Fibroblast of mammary gland (primary cell): ENCODE data around the gene BMAL2.

ENCODE experiments used
- DNase-seq: peaks from one replicate; pipeline ENCODE4 v3.0.0-alpha.2; 2010; ENCODE audit warnings: low read depth
- H3K4me3 ChIP-seq: 2 replicates; pipeline ENCODE4 v1.5.1; 2011; ENCODE audit warnings: low read depth, mild to moderate bottlenecking, low read length, moderate library complexity; ENCODE audit not compliant: control insufficient read depth
- CTCF ChIP-seq: conservative IDR thresholded peaks from 2 replicates; pipeline ENCODE4 v1.5.1; 2011; ENCODE audit warnings: low read depth, low read length, inconsistent platforms; ENCODE audit not compliant: control insufficient read depth, insufficient read depth

The BMAL2 gene

GRCh38 chr12:27290501-27291168 lies 42.0 kb upstream of the BMAL2 start:
- no peak for DNase-seq
- no peak overlapping the region for H3K4me3 ChIP-seq
- TF ChIP-seq CTCF: no peak

GRCh38 chr12:27291862-27292261 lies 40.8 kb upstream of the BMAL2 start:
- no peak for DNase-seq
- H3K4me3 ChIP-seq: no peak overlapping the region
- no peak for TF ChIP-seq CTCF

- no peak for TF ChIP-seq CTCF
- H3K4me3 ChIP-seq: no peak overlapping the region
- no peak for DNase-seq
Measured at GRCh38 chr12:27292718-27293117, 39.9 kb upstream of the BMAL2 start.

GRCh38 chr12:27293463-27293862 lies 39.2 kb upstream of the BMAL2 start:
- peak; percentile 20 for DNase-seq
- H3K4me3 ChIP-seq: no peak overlapping the region
- TF ChIP-seq CTCF: no peak

- no peak for DNase-seq
- no peak for TF ChIP-seq CTCF
- no peak overlapping the region for H3K4me3 ChIP-seq
Measured at GRCh38 chr12:27296674-27297073, 36.0 kb upstream of the BMAL2 start.

GRCh38 chr12:27297566-27297965 lies 35.1 kb upstream of the BMAL2 start:
- no peak overlapping the region for H3K4me3 ChIP-seq
- TF ChIP-seq CTCF: no peak
- DNase-seq: peak; percentile 26

- no peak for DNase-seq
- no peak overlapping the region for H3K4me3 ChIP-seq
- no peak for TF ChIP-seq CTCF
Measured at GRCh38 chr12:27299102-27299501, 33.5 kb upstream of the BMAL2 start.
